Measurements from ENCODE around the gene CAMK1. TPM values are rescaled to one million over a fixed set of nuclear protein-coding genes. Genes with fewer than 3 reads are reported as not detected.

The CAMK1 gene
- total and polyA plus RNA-seq, 2 donors (not counting 3 experiments of a cell fraction or from before 2014, with no cell fraction given), result 23.5 to 28.4 TPM

GRCh38 chr3:9769012-9769411 is 735 bp downstream of the CAMK1 start:
- no peaks in the 10 kb centered on the region for H3K27me3 ChIP-seq (ENCODE audit: control insufficient read depth in 2 of 2, insufficient read depth in 2 of 2, low read length in 2 of 2)
- H3K27ac ChIP-seq (ENCODE audit: insufficient read depth, low read depth, low read length), result no peak overlapping the region
- FAIRE-seq (no peak), DNase-seq (ENCODE audit: low read depth, low spot score) (no peak)
- H3K9me3 ChIP-seq (replicated peaks; ENCODE audit: control insufficient read depth, insufficient read depth, low read length), result no peaks in the 10 kb centered on the region
- H3K9ac ChIP-seq (replicated peaks; ENCODE audit: extremely low read depth, insufficient read depth, low read length), result peak overlapping the region; percentile 73
- BruUV-seq (replicated peaks), result TSS peak; percentile 5
- peak overlapping the region; percentile 60 to 65 (median 62) for H3K4me3 ChIP-seq (replicated peaks in 1 of 3; ENCODE audit: insufficient read depth in 1 of 3, low read depth in 1 of 3, low read length in 3 of 3)
- H4K20me1 ChIP-seq (replicated peaks; ENCODE audit: control insufficient read depth, extremely low read depth, insufficient read depth, low read length), result no peaks in the 10 kb centered on the region
- H3K4me1 ChIP-seq (ENCODE audit: control insufficient read depth, extremely low read depth, insufficient read depth, low read length), result peaks cover 18% of the 10 kb centered on the region
- peak overlapping the region; percentile 97 for H2AFZ ChIP-seq (ENCODE audit: low read depth, low read length)
- peaks cover 0 to 2% of the 10 kb centered on the region in 2 experiments for H3K36me3 ChIP-seq (ENCODE audit: control insufficient read depth in 2 of 2, extremely low read depth in 1 of 2, insufficient read depth in 2 of 2, low read length in 2 of 2)
- intact Hi-C loops (cut with micrococcal nuclease) (loop anchor here (1.0 kb wide), 2 partner anchors 14 to 38 kb away; partner anchors contain the start of gene BRPF1), dilution Hi-C loops (cut with MboI; ENCODE audit: extremely low pct_ligation_motif_present, low sequenced_read_pairs) (no loop called here)
- POLR2A ChIA-PET, result interaction anchor here (0.7 kb wide), 1 partner anchor 718 kb away, joined by 3 read pairs; no protein-coding TSS in a partner anchor
- CTCF ChIA-PET, result interaction anchor here (1.6 kb wide), 1 partner anchor 14 kb away, joined by 5 read pairs; no protein-coding TSS in a partner anchor
- H3K4me2 ChIP-seq (ENCODE audit: insufficient read depth, low read length), result peak overlapping the region; percentile 83
- H3K79me2 ChIP-seq (ENCODE audit: control insufficient read depth, insufficient read depth, low read length), result peaks cover 6% of the 10 kb centered on the region
- no peaks in the 10 kb centered on the region for H3K9me1 ChIP-seq (replicated peaks; ENCODE audit: control insufficient read depth, extremely low read depth, insufficient read depth, low read length)
- TF ChIP-seq CTCF (IDR thresholded peaks at IDR 0.05; ENCODE audit: extremely low read depth in 1 of 2, insufficient read depth in 1 of 2, low read depth in 1 of 2, low read length in 2 of 2) (no peak), POLR2AphosphoS5 (IDR thresholded peaks at IDR 0.05; ENCODE audit: insufficient read depth, low read depth, low read length) (no peak), JUN (IDR thresholded peaks at IDR 0.05; ENCODE audit: borderline replicate concordance, insufficient read depth, insufficient read length, low read depth) (no peak), MYC (IDR thresholded peaks at IDR 0.05; ENCODE audit: low read depth, low read length) (no peak), FOS (IDR thresholded peaks at IDR 0.05; ENCODE audit: borderline replicate concordance, insufficient read depth, low read length) (no peak), EZH2 (IDR thresholded peaks at IDR 0.05; ENCODE audit: borderline replicate concordance, low read depth, low read length, severe bottlenecking) (no peak), MAX (IDR thresholded peaks at IDR 0.05; ENCODE audit: insufficient read depth, insufficient read length) (no peak), POLR2A (IDR thresholded peaks at IDR 0.05; ENCODE audit: low read depth, low read length) (no peak), GATA2 (IDR thresholded peaks at IDR 0.05; ENCODE audit: insufficient read depth, insufficient read length, low read depth, low read length) (no peak)
